Measurements from ENCODE around the gene NUTM1. TPM values are rescaled to one million over a fixed set of nuclear protein-coding genes. Genes with fewer than 3 reads are reported as not detected.
A peak's percentile ranks its signal among the peaks of the same experiment; 100 is the strongest.

Gene NUTM1
- total and polyA plus RNA-seq, 2 of the 13 experiments (the other 11 are each of a cell fraction or from before 2014, with no cell fraction given) = not detected

- no peak for TF ChIP-seq GZF1 (CRISPR knock-in tag; IDR thresholded peaks at IDR 0.05)
- peak; percentile 57; the same call in 1 of the 2 replicates for TF ChIP-seq MXD4 (CRISPR knock-in tag; IDR thresholded peaks at IDR 0.05)
- TF ChIP-seq HCFC1 (IDR thresholded peaks at IDR 0.05; ENCODE audit: low read depth, low read length) = no peak
- no peak; the same call in 1 of the 2 replicates for TF ChIP-seq HES4 (CRISPR knock-in tag; IDR thresholded peaks at IDR 0.05; ENCODE audit: borderline replicate concordance)
- no peak for TF ChIP-seq HOXA5 (CRISPR knock-in tag; IDR thresholded peaks at IDR 0.05)
- TF ChIP-seq POLR2G (IDR thresholded peaks at IDR 0.05; ENCODE audit: low read depth, low read length) = peak; percentile 90
- 0 out of 2 replicates have a peak, but pooled peaks have one; percentile 18 for TF ChIP-seq ZHX2 (IDR thresholded peaks at IDR 0.05; ENCODE audit: low read depth)
- TF ChIP-seq ZHX2 (CRISPR knock-in tag; IDR thresholded peaks at IDR 0.05; ENCODE audit: borderline replicate concordance) = no peak
- no peak for TF ChIP-seq MBNL3 (CRISPR knock-in tag; conservative IDR thresholded peaks at IDR 0.05)
- TF ChIP-seq MLX (CRISPR knock-in tag; IDR thresholded peaks at IDR 0.05) = no peak
- peak; percentile 42 for TF ChIP-seq ZSCAN31 (CRISPR knock-in tag; IDR thresholded peaks at IDR 0.05; ENCODE audit: low read depth)
- TF ChIP-seq ZNF883 (CRISPR knock-in tag; IDR thresholded peaks at IDR 0.05; ENCODE audit: not compliant biosample characterization) = peak; percentile 67
- TF ChIP-seq MTF1 (CRISPR knock-in tag; IDR thresholded peaks at IDR 0.05) = no peak
- no peak for TF ChIP-seq BCLAF1 (IDR thresholded peaks at IDR 0.05)
- peak; percentile 59 for TF ChIP-seq ZSCAN21 (CRISPR knock-in tag; IDR thresholded peaks at IDR 0.05; ENCODE audit: borderline replicate concordance)
- TF ChIP-seq PAX8 (CRISPR knock-in tag; IDR thresholded peaks at IDR 0.05; ENCODE audit: borderline replicate concordance) = no peak
- TF ChIP-seq ZBTB43 (CRISPR knock-in tag; conservative IDR thresholded peaks at IDR 0.05) = no peak
- TF ChIP-seq NFRKB (IDR thresholded peaks at IDR 0.05) = no peak
- TF ChIP-seq CHD4 (IDR thresholded peaks at IDR 0.05; ENCODE audit: borderline replicate concordance, low read length) = no peak
Observed at GRCh38 chr15:34367101-34368081, 24.3 kb downstream of the NUTM1 start, which contains the start of gene LPCAT4 (continued).
